Smooth muscle cell (in vitro differentiated cells): ENCODE measurements around the gene CNKSR2. TPM values are rescaled to one million over a fixed set of nuclear protein-coding genes. Genes with fewer than 3 reads are reported as not detected.

Experiments used
- DNase-seq: peaks from one replicate; lab custom pipeline; 2025; ENCODE audit not compliant: unreplicated experiment; lab: John Stamatoyannopoulos, UW
- H2AFZ ChIP-seq: fragments of 200-600 bp; sonication (generic); 2 replicates; pipeline ENCODE4 v1.6.0; 2016; ENCODE audit warnings: antibody characterized with exemption, low read depth, mild to moderate bottlenecking
- H3F3A ChIP-seq: fragments of 200-600 bp; sonication (generic); 2 replicates; pipeline ENCODE4 v1.6.0; 2017; ENCODE audit warnings: antibody characterized with exemption, low read depth
- H3K27ac ChIP-seq: fragments of 200-600 bp; sonication (generic); 2 replicates; pipeline ENCODE4 v1.5.1; 2016; ENCODE audit warnings: low read depth, mild to moderate bottlenecking
- H3K27me3 ChIP-seq: fragments of 200-600 bp; sonication (generic); 2 replicates; pipeline ENCODE4 v1.6.1; 2016; ENCODE audit warnings: low read depth, mild to moderate bottlenecking
- H3K36me3 ChIP-seq: fragments of 200-600 bp; sonication (generic); 2 replicates; pipeline ENCODE4 v1.5.1; 2016; ENCODE audit warnings: low read depth
- H3K4me1 ChIP-seq: fragments of 200-600 bp; sonication (generic); 2 replicates; pipeline ENCODE4 v1.5.1; 2016; ENCODE audit warnings: low read depth
- H3K4me2 ChIP-seq: fragments of 200-600 bp; sonication (generic); 2 replicates; pipeline ENCODE4 v1.6.0; 2016; ENCODE audit warnings: mild to moderate bottlenecking
- H3K4me3 ChIP-seq: fragments of 200-600 bp; sonication (generic); 2 replicates; pipeline ENCODE4 v1.5.1; 2016; ENCODE audit warnings: mild to moderate bottlenecking
- H3K79me2 ChIP-seq: fragments of 200-600 bp; sonication (generic); 2 replicates; pipeline ENCODE4 v1.6.0; 2016; ENCODE audit warnings: low read depth, mild to moderate bottlenecking
- H3K9ac ChIP-seq: fragments of 200-600 bp; sonication (generic); 2 replicates; pipeline ENCODE4 v1.6.0; 2016; ENCODE audit warnings: low read depth
- H3K9me3 ChIP-seq: fragments of 200-600 bp; sonication (generic); replicated peaks from 2 replicates; pipeline ENCODE4 v1.5.1; 2016; ENCODE audit warnings: low read depth
- H4K20me1 ChIP-seq: fragments of 200-600 bp; sonication (generic); 2 replicates; pipeline ENCODE4 v1.6.0; 2016; ENCODE audit warnings: low read depth
- WGBS: methylation state at CpG from one replicate; pipeline ENCODE4 v1.1.7; 2016; ENCODE audit warnings: low lambda C conversion rate; 5-methylcytosine and 5-hydroxymethylcytosine counted together
- polyA plus RNA-seq: library from polyadenylated mRNA; unstranded; fragments of >200 nt; fragmentation: Nextera tagmentation; extraction: Ambion mirVana; gene quantifications from 2 replicates; pipeline ENCODE4 v1.2.1, GENCODE V29; 2016
- total RNA-seq: library from RNA; depleted of rRNA; stranded (reverse); fragments of >200 nt; gene quantifications from 2 replicates; pipeline ENCODE4 v1.2.3, GENCODE V29; 2014
- TF ChIP-seq, protein P1 (sequence below): fragments of 200-600 bp; sonication (generic); IDR thresholded peaks from 2 replicates; pipeline ENCODE4 v1.5.1; 2017; ENCODE audit warnings: borderline replicate concordance, mild to moderate bottlenecking, antibody characterized with exemption; ENCODE audit not compliant: insufficient read depth, poor library complexity, severe bottlenecking

Gene CNKSR2
- total and polyA plus RNA-seq, 2 experiments from 2014 or later = 1.1 TPM; not detected in 1

DNA sequence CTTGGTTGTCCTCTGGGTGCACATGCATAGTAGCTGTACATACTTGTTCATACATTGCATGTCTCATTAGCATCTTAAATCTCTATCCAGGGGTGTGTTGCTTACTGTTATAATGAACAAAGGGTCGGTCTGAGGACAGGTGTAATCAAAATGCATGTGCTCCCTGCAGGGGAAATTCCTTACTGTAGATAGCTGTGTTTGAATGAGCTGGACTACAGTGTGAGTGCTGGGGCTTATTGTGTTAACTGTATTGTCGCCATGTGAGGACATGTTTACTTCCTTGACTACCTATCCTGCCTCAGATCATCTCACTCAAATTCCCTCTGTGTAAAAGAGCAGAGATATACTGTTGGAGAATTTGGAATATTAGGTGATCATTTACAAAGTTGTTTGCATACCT lies 185.2 kb downstream of the CNKSR2 start:
- Histone ChIP-seq H3K79me2 (no peaks in the 10 kb centered on the region), H3K9ac (no peak overlapping the region), H3K4me3 (no peak overlapping the region), H3K36me3 (no peaks in the 10 kb centered on the region), H3K4me2 (no peak overlapping the region), H3F3A (no peaks in the 10 kb centered on the region), H3K27ac (no peak overlapping the region), H3K27me3 (no peaks in the 10 kb centered on the region), H3K9me3 (no peaks in the 10 kb centered on the region), H3K4me1 (no peaks in the 10 kb centered on the region), H2AFZ (no peak overlapping the region), H4K20me1 (no peaks in the 10 kb centered on the region)
- TF ChIP-seq, protein P1, sequence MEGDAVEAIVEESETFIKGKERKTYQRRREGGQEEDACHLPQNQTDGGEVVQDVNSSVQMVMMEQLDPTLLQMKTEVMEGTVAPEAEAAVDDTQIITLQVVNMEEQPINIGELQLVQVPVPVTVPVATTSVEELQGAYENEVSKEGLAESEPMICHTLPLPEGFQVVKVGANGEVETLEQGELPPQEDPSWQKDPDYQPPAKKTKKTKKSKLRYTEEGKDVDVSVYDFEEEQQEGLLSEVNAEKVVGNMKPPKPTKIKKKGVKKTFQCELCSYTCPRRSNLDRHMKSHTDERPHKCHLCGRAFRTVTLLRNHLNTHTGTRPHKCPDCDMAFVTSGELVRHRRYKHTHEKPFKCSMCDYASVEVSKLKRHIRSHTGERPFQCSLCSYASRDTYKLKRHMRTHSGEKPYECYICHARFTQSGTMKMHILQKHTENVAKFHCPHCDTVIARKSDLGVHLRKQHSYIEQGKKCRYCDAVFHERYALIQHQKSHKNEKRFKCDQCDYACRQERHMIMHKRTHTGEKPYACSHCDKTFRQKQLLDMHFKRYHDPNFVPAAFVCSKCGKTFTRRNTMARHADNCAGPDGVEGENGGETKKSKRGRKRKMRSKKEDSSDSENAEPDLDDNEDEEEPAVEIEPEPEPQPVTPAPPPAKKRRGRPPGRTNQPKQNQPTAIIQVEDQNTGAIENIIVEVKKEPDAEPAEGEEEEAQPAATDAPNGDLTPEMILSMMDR = no peak
- no peak for DNase-seq
- WGBS = 43% methylated on average over 2 of the region's 2 CpGs

DNA sequence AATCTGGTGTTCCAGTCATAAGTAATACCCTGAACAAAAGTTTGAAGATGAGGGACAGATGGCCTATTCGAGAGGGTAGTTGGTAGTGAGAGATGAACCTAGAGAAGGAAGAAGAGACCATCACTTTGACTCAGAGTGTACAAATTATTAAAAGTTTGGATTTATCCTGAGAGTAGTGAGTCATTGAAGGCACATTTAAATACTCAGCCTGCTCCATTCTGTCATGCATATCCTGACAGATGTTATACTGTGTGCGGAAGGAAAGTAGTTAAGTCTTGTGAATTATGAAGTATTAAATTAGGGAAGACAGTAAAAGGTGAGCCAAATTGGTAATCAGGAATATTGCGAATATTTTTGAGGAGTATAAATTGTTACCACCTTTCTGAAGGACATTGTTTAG lies 190.8 kb downstream of the CNKSR2 start:
- DNase-seq = no peak
- 82% methylated on average over 3 of the region's 3 CpGs for WGBS
- no peaks in the 10 kb centered on the region for H3K4me1 ChIP-seq
- no peak overlapping the region for H3K9ac ChIP-seq
- TF ChIP-seq, protein P1 = no peak
- no peaks in the 10 kb centered on the region for H3F3A ChIP-seq
- no peak overlapping the region for H3K4me3 ChIP-seq
- H3K27me3 ChIP-seq = no peaks in the 10 kb centered on the region
- no peak overlapping the region for H2AFZ ChIP-seq
- no peaks in the 10 kb centered on the region for H4K20me1 ChIP-seq
- H3K36me3 ChIP-seq = no peaks in the 10 kb centered on the region
- no peaks in the 10 kb centered on the region for H3K9me3 ChIP-seq
- H3K4me2 ChIP-seq = no peak overlapping the region
- no peaks in the 10 kb centered on the region for H3K79me2 ChIP-seq
- H3K27ac ChIP-seq = no peak overlapping the region

DNA sequence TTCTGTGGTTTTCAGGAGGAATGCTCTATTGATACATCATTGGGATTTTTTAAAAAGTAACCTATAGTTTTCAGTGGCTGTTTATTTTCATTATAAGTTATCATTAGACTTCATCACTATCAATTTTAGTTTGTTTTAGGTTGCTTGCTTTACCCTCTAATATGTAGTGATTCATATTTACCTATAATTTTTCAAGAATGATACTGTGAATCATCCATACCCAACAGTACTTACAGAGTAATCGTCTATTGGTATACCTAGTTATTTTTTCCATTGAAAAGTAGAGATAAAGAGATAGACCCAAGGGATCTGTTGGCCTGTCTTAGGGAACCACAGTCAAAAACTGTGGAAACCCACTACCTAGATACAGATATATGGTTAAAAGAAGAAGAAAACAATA lies 200.6 kb downstream of the CNKSR2 start:
- no peak overlapping the region for H3K27ac ChIP-seq
- no peaks in the 10 kb centered on the region for H3F3A ChIP-seq
- H3K4me3 ChIP-seq = no peak overlapping the region
- TF ChIP-seq, protein P1 = no peak
- DNase-seq = no peak
- 83% methylated on average over 1 of the region's 1 CpG for WGBS
- H3K9ac ChIP-seq = no peak overlapping the region
- H2AFZ ChIP-seq = no peak overlapping the region
- no peak overlapping the region for H3K4me2 ChIP-seq
- no peaks in the 10 kb centered on the region for H3K9me3 ChIP-seq
- no peaks in the 10 kb centered on the region for H3K79me2 ChIP-seq
- H3K36me3 ChIP-seq = no peaks in the 10 kb centered on the region
- H4K20me1 ChIP-seq = no peaks in the 10 kb centered on the region
- H3K4me1 ChIP-seq = no peaks in the 10 kb centered on the region
- no peaks in the 10 kb centered on the region for H3K27me3 ChIP-seq

DNA sequence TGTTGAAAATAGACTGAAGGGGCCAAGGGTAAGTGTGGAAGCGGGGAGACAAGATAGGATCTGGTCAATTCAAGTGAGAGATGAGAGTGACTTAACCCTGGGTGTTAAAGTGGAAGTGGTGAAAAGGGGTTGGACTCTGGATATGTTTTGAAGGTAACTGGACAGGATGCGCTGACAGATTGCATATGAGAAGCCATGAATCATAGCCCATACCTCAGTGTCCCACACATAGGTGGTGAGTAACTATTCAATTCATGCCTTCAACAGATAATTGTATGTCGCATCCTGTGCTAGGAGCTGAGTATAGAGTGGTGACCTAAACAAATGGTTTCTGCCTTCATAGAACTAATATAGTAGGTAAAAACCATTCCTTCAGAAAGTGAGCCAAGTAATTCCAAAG lies 207.3 kb downstream of the CNKSR2 start:
- no peak for DNase-seq
- no peak overlapping the region for H3K27ac ChIP-seq
- H3K4me2 ChIP-seq = no peak overlapping the region
- peaks cover under 1% of the 10 kb centered on the region for H3K9me3 ChIP-seq
- no peaks in the 10 kb centered on the region for H3K36me3 ChIP-seq
- no peaks in the 10 kb centered on the region for H3F3A ChIP-seq
- 79% methylated on average over 3 of the region's 3 CpGs for WGBS
- H2AFZ ChIP-seq = no peak overlapping the region
- H3K79me2 ChIP-seq = no peaks in the 10 kb centered on the region
- no peaks in the 10 kb centered on the region for H3K4me1 ChIP-seq
- H3K4me3 ChIP-seq = no peak overlapping the region
- TF ChIP-seq, protein P1 = no peak
- no peaks in the 10 kb centered on the region for H3K27me3 ChIP-seq
- no peak overlapping the region for H3K9ac ChIP-seq
- H4K20me1 ChIP-seq = no peaks in the 10 kb centered on the region
